GM12878 (cell line): ENCODE data around the gene SARM1. TPM values are rescaled to one million over a fixed set of nuclear protein-coding genes. Genes with fewer than 3 reads are reported as not detected.
"Not testable (repeated sequence)": the region's sequence is repeated elsewhere in the genome, so short reads cannot be mapped to it uniquely, and the experiment has no call there.

Experiments used
- ATAC-seq: fragments of 200-7000 bp; cut with Tn5 transposase; 3 replicates; pipeline ENCODE4 v1.9.1; 2020; ENCODE audit warnings: mild to moderate bottlenecking, moderate library complexity
- BruUV-seq: library from RNA; stranded (reverse); fragments of 400-500 nt; replicated peaks from 2 replicates; lab custom pipeline; 2021; lab: Mats Ljungman, UMichigan
- CTCF ChIA-PET: fragments of 300-600 bp; sonication (Branson Sonifier 250); formaldehyde crosslinking; extraction: SDS; loops from one replicate; lab custom pipeline; 2021; ENCODE audit warnings: inconsistent platforms; lab: Yijun Ruan, JAX
- POLR2A ChIA-PET: fragments of 350-600 bp; formaldehyde crosslinking; extraction: SDS; loops from one replicate; lab custom pipeline; 2021; ENCODE audit warnings: inconsistent platforms; lab: Charles Lee
- RAD21 ChIA-PET: fragments of 300-600 bp; sonication (Branson Sonifier 250); formaldehyde crosslinking; loops from one replicate; lab custom pipeline; 2023; ENCODE audit warnings: antibody characterized with exemption; ENCODE audit not compliant: unreplicated experiment; lab: Charles Lee
- SMC1A ChIA-PET: fragments of 300-600 bp; sonication (Branson Sonifier 250); formaldehyde crosslinking; loops from one replicate; lab custom pipeline; 2023; ENCODE audit not compliant: unreplicated experiment, uncharacterized antibody; lab: Charles Lee
- DNase-seq: peaks from one replicate; pipeline ENCODE4 v3.0.0-alpha.2; 2011; ENCODE audit warnings: low read depth, low spot score
- FAIRE-seq: peaks from 3 replicates; lab custom pipeline; 2011; peaks lifted over from hg19 to GRCh38; lab: Jason Lieb, UNC
- H2AFZ ChIP-seq: 2 replicates; pipeline ENCODE4 v1.6.0; 2011; ENCODE audit warnings: low read depth, low read length, control low read depth; ENCODE audit not compliant: control insufficient read depth
- H3K27ac ChIP-seq: 2 replicates; pipeline ENCODE4 v1.5.1; 2011; ENCODE audit warnings: control low read depth; ENCODE audit not compliant: control insufficient read depth, insufficient read depth
- H3K27me3 ChIP-seq, 2 experiments: replicated peaks in 1 of 2; 2 replicates each; pipeline versions ENCODE4 v1.6.0 to v1.6.1; 2011; ENCODE audit warnings: low read length in 1 of 2; ENCODE audit not compliant: control insufficient read depth in 2 of 2, insufficient read depth in 2 of 2
- H3K36me3 ChIP-seq, 2 experiments: 2 replicates each; pipeline ENCODE4 v1.5.1; 2011; ENCODE audit warnings: low read length in 1 of 2; ENCODE audit not compliant: control insufficient read depth in 2 of 2, insufficient read depth in 2 of 2
- H3K4me1 ChIP-seq: 2 replicates; pipeline ENCODE4 v1.6.1; 2011; ENCODE audit warnings: mild to moderate bottlenecking, low read length, moderate library complexity, mixed read lengths; ENCODE audit not compliant: control insufficient read depth, insufficient read depth
- H3K4me2 ChIP-seq: 2 replicates; pipeline ENCODE4 v1.6.0; 2011; ENCODE audit warnings: control low read depth; ENCODE audit not compliant: control insufficient read depth, insufficient read depth
- H3K4me3 ChIP-seq: fragments of 200-600 bp; sonication (generic); 2 replicates; pipeline ENCODE4 v1.5.1; 2016
- H3K79me2 ChIP-seq: 2 replicates; pipeline ENCODE4 v1.6.0; 2011; ENCODE audit warnings: low read length; ENCODE audit not compliant: control insufficient read depth, insufficient read depth
- H3K9ac ChIP-seq: 2 replicates; pipeline ENCODE4 v1.8.0; 2011; ENCODE audit warnings: low read length, control low read depth, mixed read lengths; ENCODE audit not compliant: control insufficient read depth, insufficient read depth
- H3K9me3 ChIP-seq: replicated peaks from 3 replicates; pipeline ENCODE4 v1.5.1; 2011; ENCODE audit warnings: mild to moderate bottlenecking, low read length; ENCODE audit not compliant: control insufficient read depth, insufficient read depth
- H4K20me1 ChIP-seq: 2 replicates; pipeline ENCODE4 v1.6.0; 2011; ENCODE audit not compliant: control insufficient read depth, insufficient read depth
- CEBPB ChIP-seq, 2 experiments: fragments of 150-350 bp in 1 of 2; IDR thresholded peaks; 2 replicates each; pipeline ENCODE4 v1.6.1; 2012 to 2014; ENCODE audit warnings: low read depth in 2 of 2, low read length in 2 of 2, borderline replicate concordance in 1 of 2, inconsistent platforms in 1 of 2
- JUNB ChIP-seq: IDR thresholded peaks from 2 replicates; pipeline ENCODE4 v1.6.1; 2016; ENCODE audit warnings: antibody characterized with exemption, mild to moderate bottlenecking
- NFIC ChIP-seq: IDR thresholded peaks from 2 replicates; pipeline ENCODE4 v1.6.1; 2012; ENCODE audit warnings: low read depth, mild to moderate bottlenecking, inconsistent platforms, low read length, moderate library complexity
- NRF1 ChIP-seq: conservative IDR thresholded peaks from 2 replicates; pipeline ENCODE4 v1.6.1; 2011; ENCODE audit warnings: mild to moderate bottlenecking, low read depth, low read length, improper control_type of control experiment
- RAD21 ChIP-seq: IDR thresholded peaks from 2 replicates; pipeline ENCODE4 v1.6.1; 2011; ENCODE audit warnings: mild to moderate bottlenecking, low read depth, low read length, moderate library complexity; ENCODE audit not compliant: insufficient read depth
- SREBF2 ChIP-seq: IDR thresholded peaks from 2 replicates; pipeline ENCODE4 v1.6.1; 2012; ENCODE audit warnings: mild to moderate bottlenecking, low read length
- ZBTB4 ChIP-seq: fragments of 450-650 bp; formaldehyde crosslinking; IDR thresholded peaks from 2 replicates; pipeline ENCODE4 v1.4.0; 2022; ENCODE audit warnings: mild to moderate bottlenecking, moderate library complexity
- WGBS: methylation state at CpG from one replicate; pipeline ENCODE4 v1.1.6; 2016; ENCODE audit warnings: low lambda C conversion rate; ENCODE audit not compliant: insufficient replicate concordance, insufficient coverage; ENCODE audit errors: missing lambda C conversion rate; 5-methylcytosine and 5-hydroxymethylcytosine counted together
- in situ Hi-C: fragments of 300-500 bp; cut with MboI; formaldehyde crosslinking; loops from 9 replicates; pipeline ENCODE4 v1.14.3; 2018; ENCODE audit warnings: mixed read lengths
- intact Hi-C: fragments of 100-400 bp; cut with micrococcal nuclease; formaldehyde crosslinking; loops from one replicate; pipeline ENCODE4 v1.14.2; 2022; ENCODE audit not compliant: unreplicated experiment
- polyA plus RNA-seq, 11 experiments: library from polyadenylated mRNA; depleted of rRNA in 4 of 11; unstranded in 6 of 11; stranded (reverse) in 5 of 11; fragments of >200 nt; fragmentation: Nextera tagmentation in 4 of 11; fragmentation: Illumina TruSeq in 1 of 11; extraction: Ambion mirVana in 4 of 11; extraction: Trizol in 1 of 11; gene quantifications; 1 replicate in 1 of 11; 2 replicates in 10 of 11; pipeline versions ENCODE4 v1.2.1 to v1.2.3, GENCODE V29; 2011 to 2016; ENCODE audit warnings: inconsistent platforms in 2 of 11, missing spikeins in 2 of 11, low read depth in 1 of 11
- total RNA-seq, 4 experiments: library from RNA; depleted of rRNA in 3 of 4; stranded (reverse); fragments of >200 nt in 3 of 4; fragmentation: Illumina TruSeq in 1 of 4; extraction: Trizol in 1 of 4; gene quantifications; 2 replicates each; pipeline versions ENCODE4 v1.2.1 to v1.2.3, GENCODE V29; 2013 to 2021

The SARM1 gene
- total and polyA plus RNA-seq, 10 of the 15 experiments (the other 5 are each of a cell fraction or from before 2014, with no cell fraction given), result 0.56 to 25.3 (median 11.9) TPM

- TF ChIP-seq SREBF2, result no peak
- no peak for TF ChIP-seq RAD21
- TF ChIP-seq ZBTB4 (CRISPR knock-in tag), result no peak
- no peak for TF ChIP-seq JUNB
- TF ChIP-seq CEBPB (IDR thresholded peaks at IDR 0.05; ENCODE audit: borderline replicate concordance in 1 of 2, low read depth in 2 of 2, low read length in 2 of 2), result no peak
- TF ChIP-seq NFIC, result no peak
- TF ChIP-seq NRF1, result no peak
- TF ChIP-seq, all 136 proteins: peak for 0
Measured at GRCh38 chr17:28433721-28434120, 62.2 kb downstream of the SARM1 start (continued).

GRCh38 chr17:28434326-28434725, 62.8 kb downstream of the SARM1 start:
- H3K4me3 ChIP-seq, H3K36me3 ChIP-seq, H3K79me2 ChIP-seq, H4K20me1 ChIP-seq, H3K9ac ChIP-seq, H3K4me2 ChIP-seq, BruUV-seq, H3K9me3 ChIP-seq, DNase-seq, H2AFZ ChIP-seq, H3K4me1 ChIP-seq, RAD21 ChIA-PET, CTCF ChIA-PET, ATAC-seq, POLR2A ChIA-PET, H3K27me3 ChIP-seq, FAIRE-seq, H3K27ac ChIP-seq, in situ Hi-C loops: not testable (repeated sequence)
- SMC1A ChIA-PET, result interaction anchor here (0.8 kb wide), 1 partner anchor 113 kb away, joined by 3 read pairs; no protein-coding TSS in a partner anchor
- intact Hi-C loops, result loop anchor here (10.0 kb wide), 1 partner anchor 60 kb away; the partner anchor contains the start of genes SARM1 and VTN
- WGBS, result 23% methylated on average over 8 of the region's 8 CpGs
